Endothelial cell of umbilical vein (primary cell): ENCODE measurements around the gene ASAP2. TPM values are rescaled to one million over a fixed set of nuclear protein-coding genes. Genes with fewer than 3 reads are reported as not detected.

ENCODE experiments used
- BruUV-seq: library from RNA; stranded (reverse); fragments of 400-500 nt; replicated peaks from 2 replicates; lab custom pipeline; 2021; lab: Mats Ljungman, UMichigan
- CTCF ChIA-PET: fragments of 300-600, 350-600 bp; sonication (Branson Sonifier 250); formaldehyde crosslinking; loops from one replicate; lab custom pipeline; 2021; ENCODE audit warnings: antibody characterized with exemption, inconsistent platforms; lab: Charles Lee
- POLR2A ChIA-PET: fragments of 300-600, 350-600 bp; sonication (Branson Sonifier 250); formaldehyde crosslinking; loops from one replicate; lab custom pipeline; 2021; ENCODE audit warnings: antibody characterized with exemption, inconsistent platforms; lab: Charles Lee
- DNase-seq: peaks from one replicate; pipeline ENCODE4 v3.0.0-alpha.2; 2011; ENCODE audit warnings: low read depth, low spot score
- FAIRE-seq: peaks from 2 replicates; lab custom pipeline; 2011; peaks lifted over from hg19 to GRCh38; lab: Jason Lieb, UNC
- H2AFZ ChIP-seq: 2 replicates; pipeline ENCODE4 v1.6.0; 2012; ENCODE audit warnings: low read depth, low read length, control low read depth, inconsistent platforms
- H3K27ac ChIP-seq: 2 replicates; pipeline ENCODE4 v1.5.1; 2011; ENCODE audit warnings: low read depth, mild to moderate bottlenecking, control low read depth, low read length, moderate library complexity; ENCODE audit not compliant: insufficient read depth
- H3K27me3 ChIP-seq, 2 experiments: 2 replicates each; pipeline versions ENCODE4 v1.6.0 to v1.6.1; 2011; ENCODE audit warnings: low read length in 2 of 2, mixed read lengths in 1 of 2; ENCODE audit not compliant: control insufficient read depth in 2 of 2, insufficient read depth in 2 of 2
- H3K36me3 ChIP-seq, 2 experiments: 2 replicates in 1 of 2; 3 replicates in 1 of 2; pipeline ENCODE4 v1.5.1; 2011; ENCODE audit warnings: low read length in 2 of 2, mild to moderate bottlenecking in 1 of 2, moderate library complexity in 1 of 2; ENCODE audit not compliant: control insufficient read depth in 2 of 2, insufficient read depth in 2 of 2; ENCODE audit errors: extremely low read depth in 1 of 2
- H3K4me1 ChIP-seq: 3 replicates; pipeline ENCODE4 v1.5.1; 2011; ENCODE audit warnings: mild to moderate bottlenecking, low read length; ENCODE audit not compliant: control insufficient read depth, insufficient read depth; ENCODE audit errors: extremely low read depth
- H3K4me2 ChIP-seq: 2 replicates; pipeline ENCODE4 v1.6.1; 2011; ENCODE audit warnings: low read length, control low read depth, mixed read lengths; ENCODE audit not compliant: insufficient read depth
- H3K4me3 ChIP-seq, 3 experiments: fragments of 200-600 bp in 1 of 3; sonication (generic), shearing (Covaris generic) in 1 of 3; replicated peaks in 1 of 3; 2 replicates each; pipeline ENCODE4 v1.5.1; 2011 to 2016; ENCODE audit warnings: control low read depth in 3 of 3, low read length in 3 of 3, mild to moderate bottlenecking in 2 of 3, inconsistent platforms in 1 of 3, low read depth in 1 of 3, moderate library complexity in 1 of 3; ENCODE audit not compliant: insufficient read depth in 1 of 3
- H3K79me2 ChIP-seq: 2 replicates; pipeline ENCODE4 v1.6.0; 2012; ENCODE audit warnings: low read length, inconsistent platforms; ENCODE audit not compliant: control insufficient read depth, insufficient read depth
- H3K9ac ChIP-seq: replicated peaks from 2 replicates; pipeline ENCODE3; 2011; ENCODE audit warnings: low read length, control low read depth; ENCODE audit not compliant: insufficient read depth; ENCODE audit errors: extremely low read depth
- H3K9me1 ChIP-seq: replicated peaks from 3 replicates; pipeline ENCODE4 v1.6.0; 2011; ENCODE audit warnings: mild to moderate bottlenecking, low read length; ENCODE audit not compliant: control insufficient read depth, insufficient read depth; ENCODE audit errors: extremely low read depth
- H3K9me3 ChIP-seq: replicated peaks from 2 replicates; pipeline ENCODE4 v1.5.1; 2012; ENCODE audit warnings: low read length, inconsistent platforms; ENCODE audit not compliant: control insufficient read depth, insufficient read depth
- H4K20me1 ChIP-seq: replicated peaks from 2 replicates; pipeline ENCODE3; 2011; ENCODE audit warnings: mild to moderate bottlenecking, low read length; ENCODE audit not compliant: control insufficient read depth, insufficient read depth; ENCODE audit errors: extremely low read depth
- CTCF ChIP-seq, 2 donors: IDR thresholded peaks; 1 replicate in 1 of 2; 2 replicates in 1 of 2; pipeline ENCODE4 v1.5.1; 2011; ENCODE audit warnings: low read length in 2 of 2, mild to moderate bottlenecking in 2 of 2, moderate library complexity in 2 of 2, control low read depth in 1 of 2, inconsistent platforms in 1 of 2, low read depth in 1 of 2; ENCODE audit not compliant: insufficient read depth in 1 of 2; ENCODE audit errors: extremely low read depth in 1 of 2
- EZH2 ChIP-seq: IDR thresholded peaks from 2 replicates; pipeline ENCODE4 v1.6.1; 2012; ENCODE audit warnings: borderline replicate concordance, low read depth, mild to moderate bottlenecking, moderate library complexity, low read length, inconsistent platforms; ENCODE audit not compliant: severe bottlenecking
- FOS ChIP-seq: IDR thresholded peaks from 2 replicates; pipeline ENCODE4 v1.6.1; 2011; ENCODE audit warnings: mild to moderate bottlenecking, low read length, moderate library complexity, borderline replicate concordance; ENCODE audit not compliant: insufficient read depth
- GATA2 ChIP-seq: IDR thresholded peaks from 2 replicates; pipeline ENCODE4 v1.7.0; 2011; ENCODE audit warnings: low read depth, mild to moderate bottlenecking, moderate library complexity, mixed read lengths, low read length; ENCODE audit not compliant: insufficient read length, insufficient read depth
- JUN ChIP-seq: IDR thresholded peaks from 2 replicates; pipeline ENCODE4 v1.6.1; 2011; ENCODE audit warnings: borderline replicate concordance, low read depth; ENCODE audit not compliant: insufficient read length, insufficient read depth
- MAX ChIP-seq: IDR thresholded peaks from 2 replicates; pipeline ENCODE4 v1.6.1; 2011; ENCODE audit not compliant: insufficient read depth, insufficient read length
- MYC ChIP-seq: IDR thresholded peaks from one replicate; pipeline ENCODE4 v1.6.1; 2011; ENCODE audit warnings: mild to moderate bottlenecking, low read depth, low read length
- POLR2A ChIP-seq: IDR thresholded peaks from 2 replicates; pipeline ENCODE4 v1.6.1; 2012; ENCODE audit warnings: low read depth, mild to moderate bottlenecking, control low read depth, low read length
- POLR2AphosphoS5 ChIP-seq: IDR thresholded peaks from 2 replicates; pipeline ENCODE4 v1.6.1; 2012; ENCODE audit warnings: low read depth, mild to moderate bottlenecking, control low read depth, low read length, moderate library complexity; ENCODE audit not compliant: insufficient read depth
- dilution Hi-C: fragments of 300-500 bp; cut with MboI; formaldehyde crosslinking; loops from one replicate; pipeline ENCODE4 v1.15.0; 2019; ENCODE audit warnings: low sequenced_read_pairs; ENCODE audit not compliant: extremely low pct_ligation_motif_present
- intact Hi-C: fragments of 100-400 bp; cut with micrococcal nuclease; formaldehyde crosslinking; loops from one replicate; pipeline ENCODE4 v1.10.0; 2022
- polyA plus RNA-seq, 4 experiments: library from polyadenylated mRNA; depleted of rRNA in 3 of 4; stranded (reverse) in 3 of 4; unstranded in 1 of 4; fragments of >200 nt; gene quantifications; 2 replicates each; pipeline versions ENCODE4 v1.2.1 to v1.2.3, GENCODE V29; 2011 to 2012; ENCODE audit warnings: missing spikeins in 1 of 4
- total RNA-seq: library from RNA; stranded (reverse); gene quantifications from 2 replicates; pipeline ENCODE4 v1.2.3, GENCODE V29; 2021

The ASAP2 gene
- total and polyA plus RNA-seq, 2 donors (not counting 3 experiments of a cell fraction or from before 2014, with no cell fraction given): 31.1 to 79.2 TPM

GRCh38 chr2:9297156-9297555 lies 90.5 kb downstream of the ASAP2 start:
- H3K79me2 ChIP-seq: peaks cover 57% of the 10 kb centered on the region
- no peak overlapping the region for H3K27ac ChIP-seq
- H3K4me1 ChIP-seq: no peaks in the 10 kb centered on the region
- H3K4me3 ChIP-seq: no peak overlapping the region
- POLR2A ChIA-PET: no interaction called here
- no peak for TF ChIP-seq MAX
- TF ChIP-seq CTCF (IDR thresholded peaks at IDR 0.05; ENCODE audit: extremely low read depth in 1 of 2, insufficient read depth in 1 of 2, low read depth in 1 of 2, low read length in 2 of 2): no peak
- no peak for TF ChIP-seq POLR2AphosphoS5
- no peak for TF ChIP-seq JUN
- no peak for TF ChIP-seq POLR2A
- TF ChIP-seq GATA2: no peak
- no peak for TF ChIP-seq EZH2
- no peak for TF ChIP-seq FOS
- no peak for TF ChIP-seq MYC
- H3K9ac ChIP-seq: no peak overlapping the region
- H3K9me3 ChIP-seq: no peaks in the 10 kb centered on the region
- no peaks in the 10 kb centered on the region for H4K20me1 ChIP-seq
- FAIRE-seq (no peak), DNase-seq (no peak)
- BruUV-seq: no TSS peak
- peaks cover 3 to 6% of the 10 kb centered on the region in 2 experiments for H3K36me3 ChIP-seq
- no peak overlapping the region for H3K4me2 ChIP-seq
- no peak overlapping the region for H2AFZ ChIP-seq
- CTCF ChIA-PET: interaction anchor here (1.5 to 1.8 kb wide), 2 partner anchors 9 to 11 kb away, joined by 4 to 10 read pairs; no protein-coding TSS in a partner anchor
- dilution Hi-C loops: no loop called here
- H3K27me3 ChIP-seq: no peaks in the 10 kb centered on the region
- intact Hi-C loops: no loop called here
- no peaks in the 10 kb centered on the region for H3K9me1 ChIP-seq
